ENCODE data around the gene CLSTN2. TPM values are rescaled to one million over a fixed set of nuclear protein-coding genes. Genes with fewer than 3 reads are reported as not detected.

The CLSTN2 gene
- total RNA-seq, 1 donor from 2014 or later, result 12.9 TPM

DNA sequence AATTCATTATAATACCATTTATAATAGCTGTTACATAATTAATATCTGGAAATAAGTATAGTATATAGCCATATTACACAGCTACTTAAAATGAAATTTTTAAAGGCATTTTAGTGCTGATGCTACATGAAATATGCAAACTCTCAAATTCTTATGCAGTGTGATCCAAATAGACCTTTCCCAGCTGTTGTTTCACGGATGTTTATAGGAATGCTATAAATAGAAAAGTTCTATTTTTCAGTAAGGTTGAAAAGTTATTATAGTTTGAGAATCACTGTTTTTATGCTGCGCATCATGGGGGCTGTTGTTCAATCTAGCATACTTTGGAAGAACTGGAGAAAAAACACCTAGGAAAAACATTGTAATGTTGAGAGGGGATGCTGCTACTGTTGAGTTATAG, 595.1 kb downstream of the CLSTN2 start:
- Mint-ChIP-seq H3K9me3 (peaks cover 5% of the 10 kb centered on the region), H3K27me3 (no peaks in the 10 kb centered on the region), H3K4me1 (ENCODE audit: unreplicated experiment) (no peaks in the 10 kb centered on the region), H3K27ac (no peak overlapping the region), H3K36me3 (peaks cover 4% of the 10 kb centered on the region), H3K4me3 (no peak overlapping the region)
- DNase-seq (ENCODE audit: extremely low spot score, unreplicated experiment), result no peak
- TF ChIP-seq, protein P1, sequence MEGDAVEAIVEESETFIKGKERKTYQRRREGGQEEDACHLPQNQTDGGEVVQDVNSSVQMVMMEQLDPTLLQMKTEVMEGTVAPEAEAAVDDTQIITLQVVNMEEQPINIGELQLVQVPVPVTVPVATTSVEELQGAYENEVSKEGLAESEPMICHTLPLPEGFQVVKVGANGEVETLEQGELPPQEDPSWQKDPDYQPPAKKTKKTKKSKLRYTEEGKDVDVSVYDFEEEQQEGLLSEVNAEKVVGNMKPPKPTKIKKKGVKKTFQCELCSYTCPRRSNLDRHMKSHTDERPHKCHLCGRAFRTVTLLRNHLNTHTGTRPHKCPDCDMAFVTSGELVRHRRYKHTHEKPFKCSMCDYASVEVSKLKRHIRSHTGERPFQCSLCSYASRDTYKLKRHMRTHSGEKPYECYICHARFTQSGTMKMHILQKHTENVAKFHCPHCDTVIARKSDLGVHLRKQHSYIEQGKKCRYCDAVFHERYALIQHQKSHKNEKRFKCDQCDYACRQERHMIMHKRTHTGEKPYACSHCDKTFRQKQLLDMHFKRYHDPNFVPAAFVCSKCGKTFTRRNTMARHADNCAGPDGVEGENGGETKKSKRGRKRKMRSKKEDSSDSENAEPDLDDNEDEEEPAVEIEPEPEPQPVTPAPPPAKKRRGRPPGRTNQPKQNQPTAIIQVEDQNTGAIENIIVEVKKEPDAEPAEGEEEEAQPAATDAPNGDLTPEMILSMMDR (conservative IDR thresholded peaks at IDR 0.05), result no peak

DNA sequence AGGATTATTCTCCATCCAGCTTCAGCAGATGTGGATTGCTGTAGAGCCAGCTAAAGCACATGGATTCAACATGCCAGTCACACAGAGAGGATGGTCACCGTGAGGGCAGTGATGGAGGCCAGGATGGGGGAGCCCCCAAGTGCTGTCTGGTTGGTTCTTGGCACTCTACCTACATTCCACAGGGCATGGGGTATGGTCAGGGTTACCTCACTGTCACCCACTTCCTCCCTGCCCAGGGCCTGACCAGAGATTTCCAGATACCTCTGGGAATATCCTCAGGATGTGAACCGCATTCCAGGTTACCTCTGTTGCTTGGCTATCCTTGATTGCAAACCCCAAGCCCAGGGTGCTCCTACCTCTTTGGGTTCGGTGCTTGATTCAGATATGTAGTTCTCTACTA, 595.6 kb downstream of the CLSTN2 start:
- peaks cover 5% of the 10 kb centered on the region for H3K9me3 Mint-ChIP-seq
- H3K27me3 Mint-ChIP-seq, result no peaks in the 10 kb centered on the region
- TF ChIP-seq, protein P1 (conservative IDR thresholded peaks at IDR 0.05), result no peak
- peaks cover 4% of the 10 kb centered on the region for H3K36me3 Mint-ChIP-seq
- H3K4me1 Mint-ChIP-seq (ENCODE audit: unreplicated experiment), result no peaks in the 10 kb centered on the region
- no peak overlapping the region for H3K27ac Mint-ChIP-seq
- H3K4me3 Mint-ChIP-seq, result no peak overlapping the region
- DNase-seq (ENCODE audit: extremely low spot score, unreplicated experiment), result no peak

DNA sequence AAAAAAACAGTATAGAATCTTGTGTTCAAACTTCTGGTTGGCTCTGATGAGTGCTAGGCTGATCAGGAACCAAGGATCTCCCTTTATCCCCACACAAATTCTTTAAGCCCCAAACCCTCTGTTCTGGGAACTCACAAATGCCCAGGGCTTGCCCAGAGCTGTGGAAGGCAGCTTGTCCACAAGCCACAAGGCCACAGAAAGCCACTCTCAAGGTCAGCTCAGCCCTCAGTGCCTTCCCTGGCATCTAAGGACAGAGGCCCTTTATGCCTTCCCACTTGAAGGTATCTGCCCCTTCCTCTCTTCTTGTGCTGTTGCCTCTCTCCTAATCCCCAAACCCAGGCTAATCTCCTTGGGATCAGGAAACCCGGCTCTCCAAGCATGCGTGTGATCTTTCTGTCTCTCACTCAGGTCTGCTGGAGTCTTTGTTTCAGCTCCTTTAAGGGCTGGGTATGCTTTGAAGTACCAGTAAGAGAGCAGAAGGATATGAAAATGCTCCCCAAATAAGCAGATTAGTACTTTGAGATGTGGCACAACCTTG, 597.9 kb downstream of the CLSTN2 start:
- H3K9me3 Mint-ChIP-seq, result peaks cover 5% of the 10 kb centered on the region
- no peak for DNase-seq (ENCODE audit: extremely low spot score, unreplicated experiment)
- no peak overlapping the region for H3K4me3 Mint-ChIP-seq
- H3K27ac Mint-ChIP-seq, result no peak overlapping the region
- H3K36me3 Mint-ChIP-seq, result peaks cover 4% of the 10 kb centered on the region
- TF ChIP-seq, protein P1 (conservative IDR thresholded peaks at IDR 0.05), result no peak
- H3K27me3 Mint-ChIP-seq, result no peaks in the 10 kb centered on the region
- H3K4me1 Mint-ChIP-seq (ENCODE audit: unreplicated experiment), result no peaks in the 10 kb centered on the region

DNA sequence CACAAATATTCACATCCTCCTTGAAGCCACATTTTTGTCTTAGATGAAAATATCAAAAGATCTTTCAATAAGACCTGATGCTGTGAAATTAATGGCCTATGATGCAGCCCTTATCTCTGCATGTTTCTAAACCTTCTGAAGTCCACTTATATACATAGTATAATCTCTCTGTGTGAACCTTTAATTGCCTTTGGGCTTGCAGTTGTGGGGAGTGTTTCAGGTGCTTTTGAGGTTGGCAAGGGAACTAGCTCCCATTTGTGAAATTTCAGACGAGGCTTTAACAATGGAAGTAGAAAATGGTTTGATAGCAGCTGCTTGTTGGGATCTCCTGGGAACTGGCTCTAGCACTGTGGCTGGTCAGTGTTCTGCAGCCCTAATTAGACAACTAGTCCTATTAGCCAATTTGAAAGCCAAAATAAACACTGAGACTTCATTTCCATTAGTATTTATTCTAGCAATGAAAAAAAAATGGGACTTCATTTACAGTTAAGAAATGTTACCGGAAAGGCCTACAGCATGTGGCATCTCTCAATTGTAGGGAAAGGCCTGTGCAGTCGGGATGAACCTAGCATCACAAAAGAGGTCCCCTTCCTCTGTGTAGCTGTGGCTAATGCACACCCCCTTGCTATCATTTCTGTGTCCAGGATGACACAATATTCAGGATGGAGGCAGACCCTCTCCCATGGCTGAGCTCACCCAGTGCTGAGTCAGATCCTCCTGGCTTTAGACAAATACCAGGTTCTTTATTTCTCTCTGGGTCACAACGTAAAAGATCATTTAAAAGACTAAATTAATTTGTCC, 602.1 kb downstream of the CLSTN2 start:
- TF ChIP-seq, protein P1 (conservative IDR thresholded peaks at IDR 0.05), result no peak
- Mint-ChIP-seq H3K36me3 (peaks cover 4% of the 10 kb centered on the region), H3K4me3 (no peak overlapping the region), H3K9me3 (peaks cover 5% of the 10 kb centered on the region), H3K27ac (no peak overlapping the region), H3K27me3 (no peaks in the 10 kb centered on the region), H3K4me1 (ENCODE audit: unreplicated experiment) (no peaks in the 10 kb centered on the region)
- DNase-seq (ENCODE audit: extremely low spot score, unreplicated experiment), result no peak

DNA sequence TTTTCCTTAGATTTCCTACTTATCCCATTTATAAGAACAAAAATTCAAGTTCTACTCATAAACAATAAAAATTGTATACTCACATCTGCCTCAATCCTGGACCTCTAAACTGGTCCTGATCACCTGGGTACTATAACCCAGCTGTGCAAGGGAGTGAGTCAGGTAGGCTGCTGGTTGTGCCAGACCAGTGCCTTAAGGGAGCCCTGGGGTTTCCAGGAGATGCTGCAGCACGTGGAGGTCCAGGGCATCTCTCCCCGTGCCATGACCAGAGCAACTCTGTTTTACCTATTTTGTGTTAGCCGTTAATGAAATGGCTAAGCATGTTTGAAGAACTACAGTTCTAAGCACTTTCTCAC, 602.7 kb downstream of the CLSTN2 start:
- Mint-ChIP-seq H3K36me3 (peaks cover 4% of the 10 kb centered on the region), H3K4me3 (no peak overlapping the region), H3K27me3 (no peaks in the 10 kb centered on the region), H3K4me1 (ENCODE audit: unreplicated experiment) (no peaks in the 10 kb centered on the region), H3K27ac (no peak overlapping the region), H3K9me3 (peaks cover 5% of the 10 kb centered on the region)
- TF ChIP-seq, protein P1 (conservative IDR thresholded peaks at IDR 0.05), result no peak
- no peak for DNase-seq (ENCODE audit: extremely low spot score, unreplicated experiment)
